ENCODE data around the gene CHST1.

CHST1 gene

DNA sequence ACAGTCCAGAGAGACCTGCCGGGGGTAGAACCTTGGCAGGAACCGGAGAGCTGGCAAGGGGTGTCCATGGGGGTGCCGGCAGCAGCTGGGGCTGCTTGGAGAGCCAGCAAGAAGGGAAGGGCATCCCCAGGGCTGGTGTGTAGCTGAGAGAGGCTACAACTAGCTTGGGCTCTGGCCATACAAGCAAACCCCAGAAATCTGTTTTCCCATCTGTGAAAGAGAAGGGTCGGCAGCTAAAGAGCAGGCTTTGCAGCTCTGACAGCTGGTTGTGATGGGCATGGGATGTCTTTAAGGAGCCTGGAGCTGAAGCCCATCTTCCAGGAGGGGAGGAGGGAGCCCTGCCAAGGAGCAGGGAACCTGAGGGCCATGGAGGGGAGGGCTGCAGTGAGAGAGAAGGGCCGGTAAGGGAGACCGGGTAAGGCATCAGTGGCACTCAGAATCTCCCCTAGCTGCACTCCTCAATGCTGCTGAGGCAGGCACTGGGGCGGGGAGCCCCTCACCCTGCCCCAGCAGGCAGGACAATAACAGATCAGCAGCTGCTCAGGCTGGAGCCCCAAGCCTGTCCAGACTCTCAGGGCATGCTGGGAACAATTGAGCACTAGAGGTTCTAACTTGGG lies 3.9 kb downstream of the CHST1 start:
- TF ChIP-seq, protein P1, sequence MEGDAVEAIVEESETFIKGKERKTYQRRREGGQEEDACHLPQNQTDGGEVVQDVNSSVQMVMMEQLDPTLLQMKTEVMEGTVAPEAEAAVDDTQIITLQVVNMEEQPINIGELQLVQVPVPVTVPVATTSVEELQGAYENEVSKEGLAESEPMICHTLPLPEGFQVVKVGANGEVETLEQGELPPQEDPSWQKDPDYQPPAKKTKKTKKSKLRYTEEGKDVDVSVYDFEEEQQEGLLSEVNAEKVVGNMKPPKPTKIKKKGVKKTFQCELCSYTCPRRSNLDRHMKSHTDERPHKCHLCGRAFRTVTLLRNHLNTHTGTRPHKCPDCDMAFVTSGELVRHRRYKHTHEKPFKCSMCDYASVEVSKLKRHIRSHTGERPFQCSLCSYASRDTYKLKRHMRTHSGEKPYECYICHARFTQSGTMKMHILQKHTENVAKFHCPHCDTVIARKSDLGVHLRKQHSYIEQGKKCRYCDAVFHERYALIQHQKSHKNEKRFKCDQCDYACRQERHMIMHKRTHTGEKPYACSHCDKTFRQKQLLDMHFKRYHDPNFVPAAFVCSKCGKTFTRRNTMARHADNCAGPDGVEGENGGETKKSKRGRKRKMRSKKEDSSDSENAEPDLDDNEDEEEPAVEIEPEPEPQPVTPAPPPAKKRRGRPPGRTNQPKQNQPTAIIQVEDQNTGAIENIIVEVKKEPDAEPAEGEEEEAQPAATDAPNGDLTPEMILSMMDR (IDR thresholded peaks at IDR 0.05), result no peak

DNA sequence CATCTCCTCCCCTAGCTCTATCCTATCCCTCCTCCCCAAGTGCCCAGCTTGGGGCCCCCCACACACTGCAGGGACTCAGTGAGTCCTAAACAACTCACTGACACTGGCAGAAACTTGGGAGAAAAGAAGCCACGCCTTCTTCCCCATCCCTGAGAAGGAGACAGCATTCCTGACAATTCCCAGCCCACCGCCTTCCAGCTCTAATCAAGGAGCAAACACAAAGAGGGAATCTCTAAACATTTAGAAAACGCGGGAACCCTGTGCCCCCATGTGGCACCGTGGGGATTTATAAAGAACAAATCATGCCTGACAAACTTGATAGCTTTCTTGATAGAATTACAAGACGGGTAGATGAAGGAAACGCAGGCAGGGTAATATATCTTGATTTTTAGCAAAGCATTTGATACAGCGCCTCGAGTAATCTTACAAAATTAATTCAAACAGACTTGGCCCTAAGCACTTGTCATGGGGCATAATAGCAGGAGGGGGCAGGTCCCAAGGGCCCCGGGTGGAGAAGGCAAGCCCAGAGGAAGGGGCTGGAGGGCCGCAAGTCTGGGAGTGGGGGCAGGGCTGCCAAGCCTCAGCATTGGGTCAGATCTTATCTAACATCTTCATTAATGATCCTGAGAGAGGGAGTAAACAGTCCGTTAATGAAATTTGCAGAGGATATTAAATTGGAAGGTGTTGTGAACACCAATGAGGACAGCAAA lies 4.5 kb downstream of the CHST1 start:
- TF ChIP-seq, protein P1 (IDR thresholded peaks at IDR 0.05), result no peak

DNA sequence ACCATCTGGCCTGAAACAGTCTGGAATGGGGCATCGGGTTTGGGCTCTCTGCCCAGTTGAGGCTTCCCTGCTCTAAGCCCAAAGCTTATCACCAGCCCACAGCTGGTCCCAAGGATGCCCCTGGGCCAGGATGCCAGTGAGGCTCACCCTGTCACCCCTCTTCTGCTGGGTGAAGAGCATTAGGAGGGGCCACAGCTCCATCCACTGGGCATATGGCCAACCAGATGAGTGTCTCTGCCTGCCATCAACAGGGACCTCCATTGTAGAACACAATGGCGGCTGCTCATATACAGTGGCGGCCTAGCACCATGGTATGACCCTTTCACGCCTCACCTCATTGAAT lies 5.6 kb downstream of the CHST1 start:
- TF ChIP-seq, protein P1 (IDR thresholded peaks at IDR 0.05), result no peak

GRCh38 chr11:45659031-45659817 lies 6.2 kb downstream of the CHST1 start:
- TF ChIP-seq, protein P1 (IDR thresholded peaks at IDR 0.05), result no peak

DNA sequence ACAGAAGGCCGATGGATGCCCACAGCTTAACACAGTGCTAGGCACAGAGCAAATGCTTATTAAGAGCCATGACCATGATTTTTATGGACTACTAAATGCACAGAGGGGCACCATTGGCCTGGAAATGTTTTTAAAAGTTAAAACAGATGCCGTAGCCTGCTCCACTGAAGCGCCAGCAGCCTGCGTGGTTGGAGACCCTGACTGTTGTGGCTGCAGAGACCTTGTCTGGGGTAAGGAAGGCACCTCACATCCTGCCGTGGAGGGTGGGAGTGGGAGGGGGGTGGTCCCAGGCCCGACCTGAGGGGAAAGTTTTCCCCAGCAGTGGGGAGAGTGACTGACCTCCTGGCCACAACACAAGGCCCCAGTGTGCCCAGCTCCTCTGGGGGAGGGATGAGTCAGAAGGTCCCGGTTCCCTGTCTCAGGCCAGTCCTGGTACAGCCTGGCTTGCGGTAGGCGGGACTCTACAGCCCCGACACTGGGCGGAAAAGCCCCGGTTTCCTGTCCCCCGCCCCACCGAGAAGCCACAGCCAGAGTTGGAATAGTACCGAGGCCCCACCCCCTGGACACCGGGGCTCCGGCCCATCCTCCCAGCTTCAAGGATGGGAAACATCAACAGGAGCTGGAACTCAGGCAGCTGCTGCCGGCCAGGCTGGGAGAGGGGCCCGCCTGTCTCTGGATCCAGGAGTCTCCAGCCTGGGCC lies 7.0 kb downstream of the CHST1 start:
- TF ChIP-seq, protein P1 (IDR thresholded peaks at IDR 0.05), result no peak

DNA sequence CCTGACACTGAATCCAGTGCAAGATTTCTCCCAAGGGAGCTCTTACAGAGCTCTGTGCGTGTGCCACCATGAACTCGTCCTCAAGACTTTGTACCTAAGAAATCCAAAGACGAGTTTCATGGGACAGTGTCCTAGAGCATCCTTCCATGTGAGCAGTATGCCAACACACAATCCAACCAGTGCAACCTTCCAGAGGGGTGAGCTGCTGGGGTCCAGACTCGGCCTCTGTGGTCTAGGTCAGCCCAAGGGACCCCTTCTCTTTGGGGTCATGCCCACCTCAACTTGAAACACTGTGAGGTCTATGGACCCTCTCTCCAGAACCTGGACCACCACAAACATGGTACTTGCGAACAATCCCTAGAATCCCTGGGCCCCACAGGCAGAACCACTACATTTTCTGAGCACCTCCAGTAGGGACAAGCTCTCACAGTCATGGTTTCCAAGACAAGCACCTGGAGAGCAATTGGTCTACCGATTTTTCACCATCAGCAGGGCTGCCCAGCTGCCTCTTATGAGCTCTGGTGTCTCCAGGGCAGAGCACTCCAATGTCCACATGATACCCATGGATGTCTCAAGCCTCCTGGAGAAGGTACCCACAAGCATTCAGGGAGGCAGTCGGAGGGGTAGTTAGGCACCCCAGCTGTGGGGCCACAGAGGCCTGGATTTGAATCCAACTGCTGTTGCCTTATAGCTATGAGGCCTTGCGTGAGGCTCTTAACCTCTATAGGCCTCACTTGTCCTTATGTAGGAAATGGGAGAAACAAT lies 7.7 kb downstream of the CHST1 start:
- TF ChIP-seq, protein P1 (IDR thresholded peaks at IDR 0.05), result no peak

GRCh38 chr11:45655831-45656230 lies 9.6 kb downstream of the CHST1 start:
- TF ChIP-seq, protein P1 (IDR thresholded peaks at IDR 0.05), result no peak
